Daoy (cell line): Measurements from ENCODE around the gene IPCEF1. TPM values are rescaled to one million over a fixed set of nuclear protein-coding genes. Genes with fewer than 3 reads are reported as not detected.

Experiments used
- total RNA-seq: library from RNA; depleted of rRNA; stranded (reverse); fragments of >200 nt; shearing (Covaris generic); gene quantifications from 2 replicates; pipeline ENCODE4 v1.2.3, GENCODE V29; 2014; rRNA removed

The IPCEF1 gene
- total RNA-seq, 1 experiment from 2014 or later = not detected

Other genes starting within 250 kb of the IPCEF1 start
- 13.0 and 14.9 TPM in 2 replicates for gene CNKSR3, start 153.9 kb upstream of the IPCEF1 start, total RNA-seq